Measurements from ENCODE around the gene SDS. TPM values are rescaled to one million over a fixed set of nuclear protein-coding genes. Genes with fewer than 3 reads are reported as not detected.

The SDS gene
- total RNA-seq, 4 donors from 2014 or later, result not detected

DNA sequence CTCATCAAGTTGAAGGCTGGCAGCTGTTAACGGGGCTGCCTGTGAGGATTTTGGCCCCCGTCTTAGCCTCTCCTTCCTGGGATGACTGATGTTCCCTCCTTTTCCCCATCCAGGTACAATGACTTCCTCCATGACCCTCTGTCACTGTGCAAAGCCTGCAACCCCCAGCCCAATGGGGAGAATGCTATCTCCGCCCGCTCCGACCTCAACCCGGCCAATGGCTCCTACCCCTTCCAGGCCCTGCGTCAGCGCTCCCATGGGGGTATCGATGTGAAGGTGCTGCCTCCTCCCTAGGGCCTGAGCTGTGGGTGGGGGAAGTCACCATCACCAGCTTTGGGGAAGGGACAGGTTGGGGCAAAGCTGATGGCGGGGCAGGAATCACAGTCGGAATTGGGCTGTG, 16.1 kb downstream of the SDS start:
- H3K4me1 ChIP-seq, result no peaks in the 10 kb centered on the region
- TF ChIP-seq, protein P1, sequence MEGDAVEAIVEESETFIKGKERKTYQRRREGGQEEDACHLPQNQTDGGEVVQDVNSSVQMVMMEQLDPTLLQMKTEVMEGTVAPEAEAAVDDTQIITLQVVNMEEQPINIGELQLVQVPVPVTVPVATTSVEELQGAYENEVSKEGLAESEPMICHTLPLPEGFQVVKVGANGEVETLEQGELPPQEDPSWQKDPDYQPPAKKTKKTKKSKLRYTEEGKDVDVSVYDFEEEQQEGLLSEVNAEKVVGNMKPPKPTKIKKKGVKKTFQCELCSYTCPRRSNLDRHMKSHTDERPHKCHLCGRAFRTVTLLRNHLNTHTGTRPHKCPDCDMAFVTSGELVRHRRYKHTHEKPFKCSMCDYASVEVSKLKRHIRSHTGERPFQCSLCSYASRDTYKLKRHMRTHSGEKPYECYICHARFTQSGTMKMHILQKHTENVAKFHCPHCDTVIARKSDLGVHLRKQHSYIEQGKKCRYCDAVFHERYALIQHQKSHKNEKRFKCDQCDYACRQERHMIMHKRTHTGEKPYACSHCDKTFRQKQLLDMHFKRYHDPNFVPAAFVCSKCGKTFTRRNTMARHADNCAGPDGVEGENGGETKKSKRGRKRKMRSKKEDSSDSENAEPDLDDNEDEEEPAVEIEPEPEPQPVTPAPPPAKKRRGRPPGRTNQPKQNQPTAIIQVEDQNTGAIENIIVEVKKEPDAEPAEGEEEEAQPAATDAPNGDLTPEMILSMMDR (IDR thresholded peaks at IDR 0.05), result no peak
- no peaks in the 10 kb centered on the region for H3K9me3 ChIP-seq
- H3K36me3 ChIP-seq, result no peaks in the 10 kb centered on the region
- no peaks in the 10 kb centered on the region for H3K27me3 ChIP-seq
- H3K27ac ChIP-seq, result no peak overlapping the region
- DNase-seq, result no peak
- no peak overlapping the region for H3K4me3 ChIP-seq
- intact Hi-C loops (cut with DNase I; ENCODE audit: low total_unique reads), result no loop called here

DNA sequence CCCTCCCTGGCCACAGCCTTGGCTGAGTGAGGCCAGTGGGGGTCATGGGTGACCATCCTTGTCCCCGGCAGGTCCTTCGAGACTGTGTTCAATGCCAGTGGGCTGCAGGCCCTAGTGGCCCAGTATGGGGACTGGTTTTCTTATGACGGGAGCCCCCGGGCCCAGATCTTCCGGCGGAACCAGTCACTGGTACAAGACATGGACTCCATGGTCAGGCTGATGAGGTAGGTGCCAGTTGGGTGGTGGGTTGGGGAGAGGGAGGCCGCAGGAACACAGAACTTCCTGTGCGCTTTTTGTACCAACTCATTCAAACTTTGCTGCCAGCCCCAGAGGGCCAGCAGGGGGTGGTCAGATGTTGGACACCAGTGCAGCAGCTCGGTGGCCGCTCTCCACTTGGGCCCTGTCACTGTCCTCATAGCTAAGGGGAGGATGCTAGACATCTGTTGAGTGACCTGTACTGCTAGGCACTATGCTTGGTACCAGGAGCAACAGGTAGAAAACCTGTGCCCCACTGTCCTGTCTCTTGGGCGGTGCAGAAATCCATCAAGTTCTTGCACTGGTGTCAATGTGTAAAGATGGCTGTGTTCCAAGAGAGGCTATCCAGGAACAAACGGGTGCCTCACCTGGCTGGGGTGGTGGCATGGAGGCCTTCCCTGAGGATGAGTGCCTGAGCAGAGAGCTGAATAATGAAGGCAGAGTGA, 16.7 kb downstream of the SDS start:
- intact Hi-C loops (cut with DNase I; ENCODE audit: low total_unique reads), result no loop called here
- H3K4me3 ChIP-seq, result no peak overlapping the region
- H3K4me1 ChIP-seq, result no peaks in the 10 kb centered on the region
- no peak for DNase-seq
- no peak overlapping the region for H3K27ac ChIP-seq
- H3K27me3 ChIP-seq, result no peaks in the 10 kb centered on the region
- H3K9me3 ChIP-seq, result no peaks in the 10 kb centered on the region
- TF ChIP-seq, protein P1 (IDR thresholded peaks at IDR 0.05), result no peak
- TF ChIP-seq POLR2A (IDR thresholded peaks at IDR 0.05), result no peak
- no peaks in the 10 kb centered on the region for H3K36me3 ChIP-seq

DNA sequence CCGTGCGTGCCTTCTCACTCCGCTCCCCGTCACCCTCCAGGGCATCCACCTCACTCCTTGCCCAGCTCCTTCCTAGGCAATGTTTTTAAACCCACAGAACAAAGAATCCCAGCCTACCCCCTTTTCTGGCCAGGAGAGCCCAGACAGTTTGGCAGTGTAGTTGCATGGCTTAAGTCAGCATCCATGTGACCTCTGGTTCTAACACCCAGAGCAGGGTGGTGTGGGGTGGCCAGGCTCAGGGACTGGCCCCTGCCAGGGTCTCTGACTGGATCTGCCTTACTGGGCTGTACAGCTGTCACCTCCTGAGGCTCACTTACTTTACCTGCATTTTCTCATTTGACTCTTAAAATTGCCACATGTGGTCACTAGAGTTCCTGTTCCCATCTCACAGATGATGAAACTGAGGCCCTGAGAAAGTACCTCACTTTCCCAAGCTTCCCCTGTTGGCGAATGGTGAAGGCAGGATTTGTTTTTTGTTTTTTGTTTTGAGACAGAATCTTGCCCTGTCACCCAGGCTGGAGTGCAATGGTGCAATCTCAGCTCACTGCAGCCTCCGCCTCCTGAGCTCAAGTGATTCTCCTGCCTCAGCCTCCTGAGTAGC, 18.3 kb downstream of the SDS start:
- Histone ChIP-seq H3K4me3 (no peak overlapping the region), H3K4me1 (no peaks in the 10 kb centered on the region), H3K27me3 (no peaks in the 10 kb centered on the region), H3K36me3 (no peaks in the 10 kb centered on the region), H3K27ac (no peak overlapping the region), H3K9me3 (no peaks in the 10 kb centered on the region)
- DNase-seq, result no peak
- TF ChIP-seq, protein P1 (IDR thresholded peaks at IDR 0.05), result no peak
- TF ChIP-seq POLR2A (IDR thresholded peaks at IDR 0.05), result no peak
- intact Hi-C loops (cut with DNase I; ENCODE audit: low total_unique reads), result no loop called here

DNA sequence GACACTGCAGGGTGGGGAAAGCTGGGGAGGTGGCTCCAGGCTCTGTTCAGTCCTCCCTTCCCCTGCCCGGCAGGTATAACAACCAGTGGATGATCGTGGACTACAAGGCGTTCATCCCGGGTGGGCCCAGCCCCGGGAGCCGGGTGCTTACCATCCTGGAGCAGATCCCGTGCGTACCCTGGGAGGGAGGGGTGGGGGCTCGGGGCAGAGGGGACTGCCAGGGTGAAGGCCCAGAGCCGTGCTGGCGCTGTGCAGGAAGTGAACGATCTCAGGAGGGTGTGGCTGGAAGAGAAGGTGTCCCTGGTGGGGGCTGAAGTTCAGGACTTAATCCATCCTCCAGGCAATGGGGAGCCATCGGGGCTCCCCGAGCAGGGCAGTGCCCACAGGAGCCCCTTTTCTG, 18.9 kb downstream of the SDS start:
- no peak for DNase-seq
- Histone ChIP-seq H3K4me3 (no peak overlapping the region), H3K27ac (no peak overlapping the region), H3K36me3 (no peaks in the 10 kb centered on the region), H3K4me1 (no peaks in the 10 kb centered on the region), H3K9me3 (no peaks in the 10 kb centered on the region), H3K27me3 (no peaks in the 10 kb centered on the region)
- TF ChIP-seq POLR2A (IDR thresholded peaks at IDR 0.05), result no peak
- intact Hi-C loops (cut with DNase I; ENCODE audit: low total_unique reads), result no loop called here

DNA sequence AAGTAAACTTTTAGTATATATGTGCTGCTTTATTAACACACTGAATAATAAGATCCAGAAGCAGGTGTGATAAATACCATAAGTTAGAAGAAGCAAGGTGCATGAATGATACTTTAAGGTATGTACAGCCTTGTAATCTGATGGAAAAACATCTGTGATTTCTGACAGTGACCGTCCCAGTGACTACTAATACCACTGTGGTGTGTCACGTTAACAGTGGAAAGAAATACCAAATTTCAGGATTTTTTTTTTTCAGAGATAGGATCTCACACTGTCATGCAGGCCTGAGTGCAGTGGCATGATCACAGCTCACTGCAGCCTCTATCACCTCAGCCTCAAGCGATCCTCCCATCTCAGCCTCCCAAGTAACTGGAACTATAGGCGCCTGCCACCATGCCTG, 21.5 kb downstream of the SDS start:
- no peak for DNase-seq
- TF ChIP-seq, protein P1 (IDR thresholded peaks at IDR 0.05), result no peak
- no peak for TF ChIP-seq POLR2A (IDR thresholded peaks at IDR 0.05)
- Histone ChIP-seq H3K27me3 (no peaks in the 10 kb centered on the region), H3K4me3 (no peak overlapping the region), H3K9me3 (no peaks in the 10 kb centered on the region), H3K36me3 (no peaks in the 10 kb centered on the region), H3K4me1 (no peaks in the 10 kb centered on the region), H3K27ac (no peak overlapping the region)
- intact Hi-C loops (cut with DNase I; ENCODE audit: low total_unique reads), result no loop called here
